Measurements from ENCODE around the gene TNFRSF18.
A peak's percentile ranks its signal among the peaks of the same experiment; 100 is the strongest.

TNFRSF18 gene

DNA sequence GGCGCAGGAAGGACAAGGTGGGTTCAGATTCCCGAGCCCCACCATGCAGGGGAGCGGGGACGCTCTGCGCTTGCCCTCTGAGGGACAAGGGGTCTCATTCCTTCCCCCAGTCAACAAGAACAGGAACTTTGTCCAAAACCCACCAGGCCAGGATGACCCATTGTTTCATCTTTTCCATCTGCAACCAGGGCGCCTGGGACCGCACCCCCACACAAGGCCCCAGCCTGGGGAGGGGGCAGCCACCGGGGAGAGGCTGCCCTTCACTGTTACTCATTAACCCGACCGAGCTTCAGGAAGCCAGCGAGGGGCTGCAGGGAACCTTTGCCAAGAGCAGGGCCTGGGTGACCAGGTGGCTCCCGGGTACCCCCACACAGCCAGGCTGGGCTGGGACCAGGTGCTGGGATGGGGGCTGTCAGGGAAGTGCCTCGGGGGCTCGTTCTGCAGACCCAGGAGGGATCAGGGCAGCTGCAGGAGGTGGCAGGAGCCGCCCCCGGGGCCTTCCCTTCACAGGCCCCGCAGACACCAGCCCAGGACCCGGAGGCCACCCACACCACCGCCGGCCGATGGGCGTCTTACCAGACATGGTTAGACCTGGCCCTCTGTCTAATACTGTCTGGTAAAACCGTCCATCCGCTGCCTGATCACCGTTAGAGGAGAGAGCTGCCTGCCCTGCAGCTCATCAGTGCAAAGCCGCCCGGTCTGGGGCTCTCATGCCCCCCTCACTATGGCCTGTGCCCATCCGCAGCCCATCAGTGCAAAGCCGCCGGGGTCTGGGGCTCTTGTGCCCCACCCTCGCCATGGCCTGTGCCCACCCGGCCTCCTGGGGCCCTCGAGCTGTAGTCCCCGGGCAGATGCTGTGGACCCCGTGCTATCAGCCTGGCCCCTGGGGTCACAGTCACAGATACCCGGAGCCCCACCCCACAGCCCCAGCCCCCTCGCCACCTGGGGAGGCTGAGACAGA is 37.7 kb downstream of the TNFRSF18 start:
- TF ChIP-seq, protein P1, sequence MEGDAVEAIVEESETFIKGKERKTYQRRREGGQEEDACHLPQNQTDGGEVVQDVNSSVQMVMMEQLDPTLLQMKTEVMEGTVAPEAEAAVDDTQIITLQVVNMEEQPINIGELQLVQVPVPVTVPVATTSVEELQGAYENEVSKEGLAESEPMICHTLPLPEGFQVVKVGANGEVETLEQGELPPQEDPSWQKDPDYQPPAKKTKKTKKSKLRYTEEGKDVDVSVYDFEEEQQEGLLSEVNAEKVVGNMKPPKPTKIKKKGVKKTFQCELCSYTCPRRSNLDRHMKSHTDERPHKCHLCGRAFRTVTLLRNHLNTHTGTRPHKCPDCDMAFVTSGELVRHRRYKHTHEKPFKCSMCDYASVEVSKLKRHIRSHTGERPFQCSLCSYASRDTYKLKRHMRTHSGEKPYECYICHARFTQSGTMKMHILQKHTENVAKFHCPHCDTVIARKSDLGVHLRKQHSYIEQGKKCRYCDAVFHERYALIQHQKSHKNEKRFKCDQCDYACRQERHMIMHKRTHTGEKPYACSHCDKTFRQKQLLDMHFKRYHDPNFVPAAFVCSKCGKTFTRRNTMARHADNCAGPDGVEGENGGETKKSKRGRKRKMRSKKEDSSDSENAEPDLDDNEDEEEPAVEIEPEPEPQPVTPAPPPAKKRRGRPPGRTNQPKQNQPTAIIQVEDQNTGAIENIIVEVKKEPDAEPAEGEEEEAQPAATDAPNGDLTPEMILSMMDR (IDR thresholded peaks at IDR 0.05; ENCODE audit: insufficient read depth, low read length, poor library complexity, severe bottlenecking) = no peak
- no peaks in the 10 kb centered on the region for H3K36me3 ChIP-seq (ENCODE audit: control insufficient read depth, insufficient read depth, low read length)
- H3K4me3 ChIP-seq (replicated peaks; ENCODE audit: low read depth, low read length) = no peak overlapping the region
- no peaks in the 10 kb centered on the region; the same call in 1 of the 2 replicates for H3K27me3 ChIP-seq (replicated peaks; ENCODE audit: control insufficient read depth, insufficient read depth, low read length)
- peak; percentile 5 for DNase-seq (ENCODE audit: extremely low read depth, insufficient read length)

DNA sequence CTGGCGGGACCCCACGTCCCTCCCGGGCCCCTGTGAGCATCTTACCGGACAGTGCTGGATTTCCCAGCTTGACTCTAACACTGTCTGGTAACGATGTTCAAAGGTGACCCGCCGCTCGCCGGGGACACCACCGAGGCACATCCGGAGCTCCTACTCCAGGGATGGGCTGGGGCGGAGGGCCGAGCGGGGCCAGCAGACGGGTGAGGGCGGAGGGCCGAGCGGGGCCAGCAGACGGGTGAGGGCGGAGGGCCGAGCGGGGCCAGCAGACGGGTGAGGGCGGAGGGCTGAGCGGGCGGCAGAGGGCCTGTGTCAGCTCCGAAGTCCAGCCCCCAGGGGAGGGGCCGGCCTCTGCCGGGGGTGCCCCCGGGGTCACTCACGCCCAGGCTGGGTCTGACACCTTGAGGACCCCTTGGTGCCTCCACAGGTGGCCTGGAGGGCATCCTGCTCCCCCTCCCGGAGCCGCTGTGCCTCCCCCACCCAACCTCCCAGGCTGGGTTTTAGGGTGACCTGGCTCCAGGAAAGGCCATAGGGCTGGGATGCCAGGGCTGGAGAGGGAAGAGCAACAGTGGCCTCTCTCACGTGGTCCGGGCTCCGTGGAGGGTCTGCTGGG is 38.4 kb downstream of the TNFRSF18 start:
- Histone ChIP-seq H3K4me3 (replicated peaks; ENCODE audit: low read depth, low read length) (no peak overlapping the region), H3K27me3 (replicated peaks; ENCODE audit: control insufficient read depth, insufficient read depth, low read length) (no peaks in the 10 kb centered on the region; the same call in 1 of the 2 replicates), H3K36me3 (ENCODE audit: control insufficient read depth, insufficient read depth, low read length) (no peaks in the 10 kb centered on the region)
- TF ChIP-seq, protein P1 (IDR thresholded peaks at IDR 0.05; ENCODE audit: insufficient read depth, low read length, poor library complexity, severe bottlenecking) = no peak
- DNase-seq (ENCODE audit: extremely low read depth, insufficient read length) = peak; percentile 1

DNA sequence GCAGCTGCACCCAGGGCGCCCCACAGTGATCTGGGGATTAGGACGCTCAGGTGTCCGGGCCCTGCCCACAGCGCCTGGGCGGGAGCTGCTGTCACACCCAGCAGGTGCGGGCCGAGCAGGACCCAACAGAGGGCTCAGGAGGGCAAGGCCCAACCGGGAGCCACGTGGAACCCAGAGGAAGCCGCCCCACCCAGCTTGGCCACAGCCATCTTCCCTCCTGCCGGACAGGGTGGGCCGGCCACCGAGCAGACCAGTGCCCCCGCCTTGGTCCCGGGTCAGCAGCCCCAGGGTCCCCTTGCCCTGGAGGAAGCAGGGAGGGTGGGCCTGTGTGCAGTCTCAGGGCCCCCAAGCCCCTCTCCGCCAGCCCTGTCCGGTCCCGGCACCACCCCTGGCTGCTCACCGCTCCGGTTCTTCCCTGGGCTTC is 39.0 kb downstream of the TNFRSF18 start:
- no peaks in the 10 kb centered on the region for H3K36me3 ChIP-seq (ENCODE audit: control insufficient read depth, insufficient read depth, low read length)
- DNase-seq (ENCODE audit: extremely low read depth, insufficient read length) = no peak
- H3K27me3 ChIP-seq (replicated peaks; ENCODE audit: control insufficient read depth, insufficient read depth, low read length) = no peaks in the 10 kb centered on the region; the same call in 1 of the 2 replicates
- H3K4me3 ChIP-seq (replicated peaks; ENCODE audit: low read depth, low read length) = no peak overlapping the region
- TF ChIP-seq, protein P1 (IDR thresholded peaks at IDR 0.05; ENCODE audit: insufficient read depth, low read length, poor library complexity, severe bottlenecking) = no peak

DNA sequence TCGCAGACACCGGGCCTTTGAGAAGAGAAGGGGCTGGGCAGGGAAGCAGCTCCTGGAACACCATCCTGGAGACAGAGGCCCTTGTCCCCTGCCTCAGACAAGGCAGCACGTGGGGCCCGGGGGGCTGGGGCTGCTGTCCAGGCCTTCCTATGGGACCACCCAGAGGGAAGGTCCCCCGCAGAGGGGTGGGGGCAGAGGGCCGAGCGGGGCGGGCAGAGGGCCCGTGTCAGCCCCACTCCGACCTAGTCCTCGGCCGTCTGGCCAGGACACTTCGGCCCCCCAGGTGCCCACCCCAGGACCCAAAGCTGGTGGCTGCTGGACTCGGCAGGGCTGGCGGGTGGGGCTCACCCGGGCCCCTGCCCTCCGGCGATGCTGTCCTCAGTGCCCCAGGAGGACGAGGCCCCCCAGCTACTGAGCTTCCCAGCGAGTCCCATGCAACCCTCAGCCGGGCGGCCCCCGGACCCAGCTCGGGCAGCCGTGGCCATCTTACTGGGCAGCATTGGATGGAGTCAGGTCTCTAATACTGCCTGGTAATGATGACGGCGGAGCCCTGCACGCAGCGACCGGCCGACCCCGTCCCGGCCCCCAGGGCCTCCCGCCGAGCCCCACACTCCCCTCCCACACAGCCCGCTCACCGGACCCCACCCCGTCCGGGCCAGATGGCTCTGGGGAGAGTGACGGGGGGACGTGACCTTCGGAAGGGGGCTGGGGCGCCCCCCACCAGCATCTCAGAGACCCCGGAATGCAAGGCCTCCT is 39.6 kb downstream of the TNFRSF18 start:
- H3K27me3 ChIP-seq (replicated peaks; ENCODE audit: control insufficient read depth, insufficient read depth, low read length) = no peaks in the 10 kb centered on the region; the same call in 1 of the 2 replicates
- no peak for DNase-seq (ENCODE audit: extremely low read depth, insufficient read length)
- TF ChIP-seq, protein P1 (IDR thresholded peaks at IDR 0.05; ENCODE audit: insufficient read depth, low read length, poor library complexity, severe bottlenecking) = no peak
- no peak overlapping the region for H3K4me3 ChIP-seq (replicated peaks; ENCODE audit: low read depth, low read length)
- H3K36me3 ChIP-seq (ENCODE audit: control insufficient read depth, insufficient read depth, low read length) = no peaks in the 10 kb centered on the region

DNA sequence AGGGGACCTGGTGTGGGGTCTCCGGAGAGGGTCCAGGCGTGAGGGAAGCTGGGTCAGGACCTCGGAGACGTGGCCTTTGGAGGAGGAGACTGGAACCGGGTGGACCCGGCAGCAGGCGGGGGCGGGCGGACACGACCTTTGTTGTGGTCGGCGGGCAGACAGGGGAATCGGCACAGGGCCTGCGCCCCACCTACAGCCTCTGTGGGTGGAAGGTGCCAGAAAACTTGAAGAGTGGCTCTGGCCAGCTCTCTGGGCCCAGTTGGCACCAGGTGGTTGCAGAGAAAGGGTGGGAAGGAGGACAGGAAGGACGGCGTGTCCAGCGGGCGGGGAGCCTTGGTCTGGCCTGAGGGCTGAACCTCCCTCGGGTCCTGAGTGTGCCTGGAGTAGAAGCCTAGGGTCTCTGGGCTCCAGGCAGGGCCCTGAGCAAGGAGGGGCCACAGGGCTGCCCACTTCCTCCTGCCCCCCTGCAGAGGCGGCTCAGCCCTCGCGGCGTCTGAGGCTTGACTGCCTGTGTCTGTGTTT is 40.4 kb downstream of the TNFRSF18 start:
- H3K36me3 ChIP-seq (ENCODE audit: control insufficient read depth, insufficient read depth, low read length) = no peaks in the 10 kb centered on the region
- TF ChIP-seq, protein P1 (IDR thresholded peaks at IDR 0.05; ENCODE audit: insufficient read depth, low read length, poor library complexity, severe bottlenecking) = no peak
- no peaks in the 10 kb centered on the region; the same call in 1 of the 2 replicates for H3K27me3 ChIP-seq (replicated peaks; ENCODE audit: control insufficient read depth, insufficient read depth, low read length)
- H3K4me3 ChIP-seq (replicated peaks; ENCODE audit: low read depth, low read length) = no peak overlapping the region
- no peak for DNase-seq (ENCODE audit: extremely low read depth, insufficient read length)
